Effector memory CD4-positive, alpha-beta T cell (primary cell): Measurements from ENCODE around the gene STK32C.

Experiments
- DNase-seq, 3 donors: peaks; one replicate each; pipeline ENCODE4 v3.0.0-alpha.2; 2020
- H3K27ac ChIP-seq: 2 replicates; pipeline ENCODE4 v1.7.0; 2013; ENCODE audit warnings: mild to moderate bottlenecking, low read length, moderate library complexity; ENCODE audit not compliant: insufficient read depth, poor library complexity, severe bottlenecking
- H3K27me3 ChIP-seq: replicated peaks from 2 replicates; pipeline ENCODE4 v1.7.0; 2013; ENCODE audit warnings: mild to moderate bottlenecking, low read length; ENCODE audit not compliant: insufficient read depth, control insufficient read depth, poor library complexity, severe bottlenecking
- H3K36me3 ChIP-seq: 2 replicates; pipeline ENCODE4 v1.7.0; 2013; ENCODE audit warnings: mild to moderate bottlenecking, low read length, moderate library complexity; ENCODE audit not compliant: control insufficient read depth, insufficient read depth
- H3K4me1 ChIP-seq: 2 replicates; pipeline ENCODE4 v1.7.0; 2013; ENCODE audit warnings: low read length, mild to moderate bottlenecking; ENCODE audit not compliant: control insufficient read depth, insufficient read depth, poor library complexity, severe bottlenecking
- H3K4me3 ChIP-seq: 2 replicates; pipeline ENCODE4 v1.7.0; 2013; ENCODE audit warnings: low read length, low read depth, mild to moderate bottlenecking; ENCODE audit not compliant: insufficient read depth, poor library complexity, severe bottlenecking
- H3K9me3 ChIP-seq: 2 replicates; pipeline ENCODE4 v1.7.0; 2013; ENCODE audit warnings: mild to moderate bottlenecking, low read length, moderate library complexity; ENCODE audit not compliant: control insufficient read depth

STK32C gene

DNA sequence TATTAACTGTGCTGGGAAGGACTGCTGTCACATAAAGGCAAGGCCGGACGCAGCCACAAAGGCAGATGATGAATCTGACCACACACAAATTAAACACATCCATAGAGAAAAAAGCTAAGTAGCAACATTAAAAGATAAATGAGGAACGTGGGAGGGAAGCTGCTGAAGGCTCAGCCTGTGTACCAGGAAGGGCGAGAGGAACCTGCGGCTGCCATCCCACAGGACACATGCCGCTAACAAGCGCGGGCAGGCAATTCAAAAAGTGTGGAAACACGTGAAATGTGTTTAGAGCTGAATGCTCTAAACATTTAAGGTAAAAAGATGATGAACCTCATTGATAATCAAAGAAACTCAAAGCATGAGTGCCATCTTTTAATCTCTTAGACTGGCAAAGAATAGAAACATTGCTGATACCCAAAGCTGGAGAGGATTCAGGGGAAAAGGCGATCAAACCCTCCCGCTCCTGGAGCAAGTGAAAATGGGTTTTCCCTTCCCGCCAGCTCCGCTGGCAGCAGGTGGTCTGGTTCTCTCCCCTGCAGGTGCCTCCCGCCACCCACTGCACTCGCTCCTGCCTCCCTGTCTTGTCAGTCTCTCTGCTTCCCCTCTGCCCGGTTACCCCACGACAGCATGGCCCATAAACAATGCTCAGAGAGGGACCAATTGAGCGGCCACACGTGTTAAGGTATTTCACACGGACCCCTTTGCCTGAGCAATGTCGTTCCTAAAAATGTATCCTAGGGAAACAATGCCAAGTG, 4.2 kb downstream of the STK32C start:
- Histone ChIP-seq H3K27ac (no peak overlapping the region), H3K4me3 (no peak overlapping the region), H3K9me3 (no peaks in the 10 kb centered on the region), H3K27me3 (no peaks in the 10 kb centered on the region), H3K36me3 (no peaks in the 10 kb centered on the region), H3K4me1 (peaks cover 6% of the 10 kb centered on the region)
- DNase-seq = no peak

DNA sequence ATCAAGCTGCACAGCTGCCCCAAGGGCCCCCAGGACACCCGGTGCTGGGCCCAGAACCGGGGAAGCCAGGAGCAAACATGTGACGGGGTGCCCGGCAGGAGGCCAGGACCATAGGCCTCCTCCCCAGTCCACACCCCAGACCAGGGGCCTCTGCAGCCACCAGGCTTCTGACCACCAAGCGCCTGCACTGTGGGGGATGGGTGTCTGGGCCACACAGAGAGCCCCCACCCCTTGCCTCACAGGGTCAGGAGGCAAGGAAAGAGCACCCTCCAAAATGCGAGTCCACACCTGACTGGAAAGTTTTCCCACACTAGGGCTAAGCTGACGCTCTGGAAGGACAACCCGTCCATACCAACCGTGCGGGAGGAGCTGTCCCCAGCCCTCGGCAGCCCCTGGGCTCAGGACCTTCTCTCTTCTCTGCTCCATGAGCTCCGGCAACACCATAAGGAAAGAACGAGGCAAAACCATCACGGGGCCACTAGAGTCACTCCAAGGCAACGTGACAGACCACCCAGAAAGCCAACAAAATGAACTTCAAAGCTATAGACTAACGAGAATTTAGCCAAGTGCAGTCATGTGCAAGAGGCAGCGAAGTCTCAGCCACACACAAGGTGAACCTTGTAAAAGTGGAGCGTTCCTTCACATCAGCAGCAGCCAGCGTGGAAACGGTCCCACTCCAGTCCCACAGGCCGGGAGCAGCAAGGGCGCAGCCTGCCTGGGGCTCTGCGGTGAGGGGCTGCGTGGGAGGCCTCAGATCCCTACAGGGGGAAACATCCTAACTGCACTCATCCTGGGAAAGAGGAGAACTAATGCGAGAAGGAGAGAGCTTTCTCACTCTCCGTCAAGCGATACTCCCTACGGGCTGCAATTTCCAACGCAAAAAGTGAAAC, 5.1 kb downstream of the STK32C start:
- Histone ChIP-seq H3K4me1 (peaks cover 5% of the 10 kb centered on the region), H3K4me3 (no peak overlapping the region), H3K27ac (no peak overlapping the region), H3K27me3 (no peaks in the 10 kb centered on the region), H3K9me3 (no peaks in the 10 kb centered on the region), H3K36me3 (no peaks in the 10 kb centered on the region)
- no peak for DNase-seq

DNA sequence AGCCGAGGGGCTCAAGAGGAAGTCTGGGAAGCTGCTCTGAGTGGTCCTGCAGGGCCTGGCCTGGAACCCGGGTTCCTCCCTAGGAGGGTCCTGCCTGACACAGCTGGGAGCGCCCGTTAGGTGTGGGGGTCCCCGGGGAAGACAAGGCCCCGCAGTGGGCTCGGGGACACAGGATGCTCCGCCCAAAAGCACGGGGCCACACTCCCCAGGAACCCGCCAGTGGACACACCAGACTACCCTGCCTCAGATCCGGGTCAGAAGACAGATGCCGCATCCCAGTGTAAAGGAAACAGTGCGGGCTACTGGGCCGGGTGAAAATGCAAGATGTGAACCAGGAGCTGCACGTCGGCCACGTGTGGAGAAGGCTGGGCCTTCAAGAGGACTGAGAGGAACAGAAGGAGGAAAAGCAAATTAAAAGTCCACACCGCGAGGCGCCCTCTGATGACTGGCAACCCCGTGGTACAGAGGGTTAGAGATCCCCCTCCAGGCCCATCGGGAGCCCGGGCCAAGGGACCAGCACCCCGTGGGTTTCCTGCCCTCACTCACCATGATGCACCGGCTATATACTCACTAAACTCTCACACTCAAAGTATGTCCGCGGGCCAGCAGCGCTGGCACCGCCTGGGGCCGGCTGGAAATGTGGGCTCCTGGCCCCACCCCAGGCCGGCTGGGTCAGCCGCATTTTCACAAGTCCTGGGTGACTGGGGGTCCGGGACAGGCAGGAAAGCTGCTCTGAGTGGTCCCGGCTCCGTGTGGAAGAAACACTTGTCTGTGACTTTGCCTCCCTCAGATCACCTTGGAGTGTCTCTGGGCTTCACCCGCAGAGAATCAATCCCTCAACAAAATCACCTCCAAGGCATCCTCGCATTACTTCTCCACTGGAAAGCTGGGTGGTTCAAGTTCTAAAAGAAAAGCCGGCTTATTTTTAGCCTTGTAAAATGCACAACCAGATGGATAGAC, 6.1 kb downstream of the STK32C start:
- Histone ChIP-seq H3K36me3 (no peaks in the 10 kb centered on the region), H3K9me3 (no peaks in the 10 kb centered on the region), H3K27ac (no peak overlapping the region), H3K4me1 (peaks cover 2% of the 10 kb centered on the region), H3K27me3 (no peaks in the 10 kb centered on the region), H3K4me3 (no peak overlapping the region)
- DNase-seq = no peak

DNA sequence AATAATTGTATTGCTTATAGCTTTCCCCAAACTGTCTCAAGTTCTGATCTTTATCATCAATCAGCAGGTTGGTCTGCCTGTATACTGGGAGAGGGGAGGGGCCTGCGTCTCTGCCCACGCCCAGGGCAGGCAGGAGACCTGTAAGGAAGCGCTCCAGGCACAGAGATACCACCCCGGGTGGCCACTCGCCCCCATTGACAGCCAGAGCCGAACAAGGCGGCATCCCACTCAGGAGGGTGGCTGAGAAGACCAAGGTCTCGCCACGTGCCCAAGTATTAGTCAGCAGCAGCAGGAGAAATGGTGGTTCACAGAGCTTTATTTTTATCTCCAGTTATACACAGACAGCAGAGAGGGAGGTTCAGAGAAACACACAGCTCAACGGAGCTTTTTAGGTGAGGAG, 7.2 kb downstream of the STK32C start:
- Histone ChIP-seq H3K4me1 (no peaks in the 10 kb centered on the region), H3K27ac (no peak overlapping the region), H3K27me3 (no peaks in the 10 kb centered on the region), H3K4me3 (no peak overlapping the region), H3K9me3 (no peaks in the 10 kb centered on the region), H3K36me3 (no peaks in the 10 kb centered on the region)
- no peak for DNase-seq

DNA sequence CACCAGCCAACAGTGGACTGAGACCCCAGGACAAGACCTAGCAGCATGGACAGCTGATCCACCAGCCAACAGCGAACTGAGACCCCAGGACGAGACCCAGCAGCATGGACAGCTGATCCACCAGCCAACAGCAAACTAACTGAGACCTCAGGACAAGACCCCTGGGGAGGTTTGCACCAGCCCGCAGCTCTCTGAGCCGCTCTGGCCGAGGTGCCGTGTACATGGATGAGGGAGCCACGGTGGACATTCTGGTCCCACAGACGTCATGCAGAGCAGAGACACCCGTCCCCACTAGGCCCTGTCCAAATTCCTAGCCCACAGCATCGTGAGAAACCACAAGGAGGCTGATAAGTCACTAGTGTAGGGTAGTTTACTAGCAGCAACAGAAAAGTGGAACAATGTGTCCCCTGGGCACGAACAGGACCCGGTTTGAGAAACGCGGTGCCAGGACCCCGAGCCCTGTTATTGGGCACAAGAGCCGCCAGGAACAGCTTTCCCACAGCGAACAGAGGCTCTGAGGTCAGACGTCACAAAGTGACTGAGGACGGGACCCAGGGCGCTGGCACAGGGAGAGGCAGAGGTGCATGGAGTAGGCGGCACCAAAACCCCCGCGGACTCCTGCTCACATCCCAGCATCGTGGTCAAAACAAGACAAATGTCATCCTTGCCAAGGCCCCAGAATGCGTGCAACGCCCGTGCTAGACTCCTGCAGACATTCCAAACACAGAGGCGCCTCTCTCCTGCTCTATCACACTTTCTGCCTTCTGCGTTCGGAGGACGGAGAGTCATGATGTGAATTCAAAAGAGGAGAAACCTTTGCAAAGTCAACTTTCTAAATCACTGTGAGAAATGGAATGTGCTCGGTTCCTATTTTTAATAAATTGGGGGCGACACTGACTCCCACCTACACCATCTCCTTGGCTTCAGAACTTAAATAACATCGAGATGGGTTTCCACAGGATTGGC, 8.1 kb downstream of the STK32C start:
- Histone ChIP-seq H3K36me3 (no peaks in the 10 kb centered on the region), H3K9me3 (no peaks in the 10 kb centered on the region), H3K4me3 (no peak overlapping the region), H3K27me3 (no peaks in the 10 kb centered on the region), H3K27ac (no peak overlapping the region), H3K4me1 (no peaks in the 10 kb centered on the region)
- DNase-seq = no peak

DNA sequence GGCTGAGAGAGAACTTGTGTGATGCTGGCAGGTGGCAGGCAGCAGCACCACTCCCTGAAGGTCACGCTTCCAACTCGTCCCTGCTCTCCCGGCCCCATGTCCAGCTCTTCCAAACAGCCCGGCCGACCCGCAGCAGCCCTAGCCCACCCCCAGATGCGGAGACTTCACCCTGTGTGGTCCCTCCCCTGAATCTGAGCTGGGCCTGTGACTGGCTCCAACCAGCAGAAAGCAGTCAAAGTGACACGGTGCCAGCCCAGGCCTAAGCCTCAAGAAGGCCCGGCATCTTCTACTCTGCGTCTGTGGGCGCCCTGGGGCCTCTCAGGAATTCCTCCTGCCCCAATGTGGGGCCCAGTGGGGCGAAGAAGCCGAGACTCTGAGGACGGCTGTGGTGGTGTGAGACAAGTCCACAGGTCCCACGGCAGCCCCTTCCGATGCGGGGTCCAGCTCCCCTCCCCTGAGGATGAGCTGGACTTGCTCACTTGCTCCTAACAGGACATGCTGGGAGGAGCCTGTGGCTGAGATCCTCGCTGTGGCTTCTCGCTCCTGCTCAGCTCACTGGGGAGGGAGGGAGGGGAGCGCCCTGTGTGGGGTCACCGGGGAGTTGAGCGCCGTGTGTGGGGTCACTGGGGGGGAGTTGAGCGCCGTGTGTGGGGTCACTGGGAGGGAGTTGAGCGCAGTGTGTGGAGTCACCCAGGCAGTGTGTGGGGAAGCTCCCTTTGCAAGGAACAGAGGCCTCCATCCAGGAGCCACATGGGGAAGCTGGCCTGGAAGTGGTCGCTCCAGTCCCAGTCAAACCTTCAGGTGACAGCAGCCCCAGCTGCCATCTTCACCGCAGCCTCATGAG, 9.5 kb downstream of the STK32C start:
- Histone ChIP-seq H3K4me1 (no peaks in the 10 kb centered on the region), H3K9me3 (no peaks in the 10 kb centered on the region), H3K36me3 (no peaks in the 10 kb centered on the region), H3K27me3 (no peaks in the 10 kb centered on the region), H3K27ac (no peak overlapping the region), H3K4me3 (no peak overlapping the region)
- DNase-seq = no peak

DNA sequence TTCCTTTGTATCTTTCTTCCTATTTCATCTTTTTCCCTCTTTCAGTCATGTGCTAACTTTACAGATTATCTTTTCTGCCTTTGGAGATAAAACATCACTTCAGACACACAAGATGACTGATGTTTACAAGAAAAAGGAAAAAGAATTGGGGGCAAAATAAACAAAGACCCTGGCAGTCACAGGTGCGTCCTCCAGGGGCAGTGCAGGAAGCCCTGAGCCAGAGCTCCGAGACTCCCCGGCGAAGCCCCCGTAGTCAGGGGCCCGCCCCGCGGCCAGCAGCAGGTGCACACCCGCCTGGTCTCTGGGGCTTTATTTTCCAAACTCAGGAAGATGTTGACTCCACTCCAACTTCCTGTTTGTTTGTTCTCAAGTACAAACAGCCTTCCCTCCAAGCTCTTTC, 10.2 kb downstream of the STK32C start:
- no peak for DNase-seq
- Histone ChIP-seq H3K27me3 (no peaks in the 10 kb centered on the region), H3K4me1 (no peaks in the 10 kb centered on the region), H3K4me3 (no peak overlapping the region), H3K9me3 (no peaks in the 10 kb centered on the region), H3K36me3 (no peaks in the 10 kb centered on the region), H3K27ac (no peak overlapping the region)

DNA sequence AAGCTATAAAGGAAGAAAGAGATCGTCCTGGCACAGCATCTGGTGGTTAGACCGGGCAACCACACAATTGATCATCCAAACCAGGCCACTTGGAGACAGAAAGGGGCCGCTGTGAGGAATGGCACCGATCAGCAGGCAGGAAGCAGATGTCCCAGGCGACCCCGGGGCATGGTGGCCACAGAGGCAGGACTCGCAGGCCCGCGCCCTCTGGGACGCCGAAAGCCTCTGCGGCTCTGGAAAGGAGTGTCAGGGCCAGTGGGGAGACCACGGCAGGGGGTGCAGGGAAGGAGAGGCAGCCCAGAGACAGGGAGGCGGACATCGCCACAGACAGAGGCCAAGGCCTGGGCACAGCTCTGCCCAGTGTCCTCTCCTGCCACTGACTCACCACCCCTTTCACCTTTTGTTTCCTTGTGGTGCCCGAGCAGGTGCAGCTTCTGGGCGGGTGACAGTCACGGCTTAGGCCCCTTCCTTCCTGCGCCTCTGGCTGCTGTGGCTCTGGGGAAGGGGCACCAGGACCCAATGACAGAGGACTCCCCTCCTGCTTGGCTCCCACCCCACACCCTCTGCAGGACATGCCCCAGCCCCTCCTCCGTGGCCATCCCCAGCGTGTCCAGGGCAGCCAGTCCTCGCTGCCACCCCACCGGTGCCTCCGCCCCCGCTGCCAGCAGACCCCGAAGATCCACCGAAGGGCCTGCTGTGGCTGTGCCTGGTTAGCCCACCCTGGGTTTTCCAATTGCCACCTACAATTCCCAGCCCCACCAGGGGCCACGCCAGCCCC, 10.9 kb downstream of the STK32C start:
- H3K27me3 ChIP-seq = no peaks in the 10 kb centered on the region
- no peaks in the 10 kb centered on the region for H3K9me3 ChIP-seq
- no peak for DNase-seq
- H3K4me3 ChIP-seq = no peak overlapping the region
- no peak overlapping the region for H3K27ac ChIP-seq
- H3K36me3 ChIP-seq = no peaks in the 10 kb centered on the region
- no peaks in the 10 kb centered on the region for H3K4me1 ChIP-seq
